RWPE2 (cell line): ENCODE results near the gene CCDC137.

Experiments
- ATAC-seq: fragments of 200-7000 bp; cut with Tn5 transposase; 3 replicates; pipeline ENCODE4 v1.9.1; 2021; ENCODE audit warnings: low read depth
- DNase-seq: peaks from one replicate; pipeline ENCODE4 v3.0.0-alpha.2; 2020; ENCODE audit warnings: low spot score
- H3K27ac ChIP-seq: fragments of 450-650 bp; 2 replicates; pipeline ENCODE4 v1.5.1; 2017; ENCODE audit warnings: mild to moderate bottlenecking; ENCODE audit not compliant: poor library complexity, severe bottlenecking
- H3K27me3 ChIP-seq: fragments of 250-450 bp; sonication (Bioruptor Pico); 2 replicates; pipeline ENCODE4 v1.5.1; 2021; ENCODE audit warnings: mild to moderate bottlenecking, moderate library complexity; ENCODE audit not compliant: insufficient read depth, poor library complexity, severe bottlenecking
- H3K36me3 ChIP-seq: fragments of 250-450 bp; sonication (Bioruptor Pico); 2 replicates; pipeline ENCODE4 v1.5.1; 2020; ENCODE audit warnings: low read depth, mild to moderate bottlenecking, moderate library complexity
- H3K4me1 ChIP-seq: fragments of 250-450 bp; sonication (Bioruptor Pico); 2 replicates; pipeline ENCODE4 v1.5.1; 2021; ENCODE audit warnings: mild to moderate bottlenecking, moderate library complexity; ENCODE audit not compliant: insufficient read depth, poor library complexity, severe bottlenecking
- H3K4me3 ChIP-seq: fragments of 250-450 bp; sonication (Bioruptor Pico); 2 replicates; pipeline ENCODE4 v1.5.1; 2021; ENCODE audit warnings: mild to moderate bottlenecking, moderate library complexity; ENCODE audit not compliant: severe bottlenecking
- H3K9me3 ChIP-seq: fragments of 250-450 bp; sonication (Bioruptor Pico); 2 replicates; pipeline ENCODE4 v1.5.1; 2021; ENCODE audit warnings: mild to moderate bottlenecking, moderate library complexity; ENCODE audit not compliant: severe bottlenecking
- CTCF ChIP-seq: fragments of 450-650 bp; IDR thresholded peaks from one replicate; pipeline ENCODE4 v1.5.1; 2017; ENCODE audit warnings: mild to moderate bottlenecking, moderate library complexity; ENCODE audit not compliant: poor library complexity, severe bottlenecking

CCDC137 gene

GRCh38 chr17:81694810-81695209, 28.3 kb downstream of the CCDC137 start:
- H3K4me1 ChIP-seq: no peaks in the 10 kb centered on the region
- no peaks in the 10 kb centered on the region for H3K9me3 ChIP-seq
- no peak overlapping the region for H3K4me3 ChIP-seq
- H3K27me3 ChIP-seq: no peaks in the 10 kb centered on the region
- TF ChIP-seq CTCF: no peak
- peaks cover 98% of the 10 kb centered on the region for H3K36me3 ChIP-seq
- no peak for ATAC-seq
- no peak for DNase-seq
- H3K27ac ChIP-seq: no peak overlapping the region

- no peak for TF ChIP-seq CTCF
- no peak for ATAC-seq
- Histone ChIP-seq H3K9me3 (no peaks in the 10 kb centered on the region), H3K27ac (no peak overlapping the region), H3K4me1 (no peaks in the 10 kb centered on the region), H3K27me3 (no peaks in the 10 kb centered on the region), H3K36me3 (peaks cover 94% of the 10 kb centered on the region), H3K4me3 (no peak overlapping the region)
- DNase-seq: no peak
Observed at GRCh38 chr17:81695211-81695610, 28.7 kb downstream of the CCDC137 start.

GRCh38 chr17:81695801-81696200, 29.3 kb downstream of the CCDC137 start:
- ATAC-seq (no peak), DNase-seq (no peak)
- Histone ChIP-seq H3K27ac (no peak overlapping the region), H3K4me1 (no peaks in the 10 kb centered on the region), H3K27me3 (no peaks in the 10 kb centered on the region), H3K9me3 (no peaks in the 10 kb centered on the region), H3K4me3 (no peak overlapping the region), H3K36me3 (peaks cover 91% of the 10 kb centered on the region)
- TF ChIP-seq CTCF: no peak

GRCh38 chr17:81696218-81696941, 29.8 kb downstream of the CCDC137 start:
- no peak for ATAC-seq
- Histone ChIP-seq H3K36me3 (peaks cover 91% of the 10 kb centered on the region), H3K27ac (no peak overlapping the region), H3K4me1 (no peaks in the 10 kb centered on the region), H3K27me3 (no peaks in the 10 kb centered on the region), H3K4me3 (no peak overlapping the region), H3K9me3 (no peaks in the 10 kb centered on the region)
- no peak for DNase-seq
- no peak for TF ChIP-seq CTCF
